ENCODE results near the gene TSGA10IP.

The TSGA10IP gene

GRCh38 chr11:65945430-65945911, at the start of gene TSGA10IP:
TSGA10IP (plus strand) TSS chr11:65945480; CDS start chr11:65945676, 196 bp downstream.
- no peak for DNase-seq

- no peak for DNase-seq
Observed at GRCh38 chr11:65895482-65895981, 49.7 kb upstream of the TSGA10IP start.

GRCh38 chr11:65896034-65896999, 49.0 kb upstream of the TSGA10IP start:
- DNase-seq: no peak

GRCh38 chr11:65897020-65897471, 48.2 kb upstream of the TSGA10IP start:
- DNase-seq: no peak

- no peak for DNase-seq
Observed at GRCh38 chr11:65898656-65899355, 46.5 kb upstream of the TSGA10IP start.

GRCh38 chr11:65899356-65900124, 45.7 kb upstream of the TSGA10IP start:
- no peak for DNase-seq

GRCh38 chr11:65900125-65900898, 45.0 kb upstream of the TSGA10IP start, which contains the start of gene FOSL1:
FOSL1 (minus strand) TSS chr11:65900388; CDS start chr11:65900339, 49 bp downstream.
- peak; percentile 69 for DNase-seq

GRCh38 chr11:65900899-65901180, 44.4 kb upstream of the TSGA10IP start:
- no peak for DNase-seq

- no peak for DNase-seq
Observed at GRCh38 chr11:65903068-65903481, 42.2 kb upstream of the TSGA10IP start.

- no peak for DNase-seq
Observed at GRCh38 chr11:65903715-65904114, 41.6 kb upstream of the TSGA10IP start.

GRCh38 chr11:65906602-65907001, 38.7 kb upstream of the TSGA10IP start:
- DNase-seq: no peak

GRCh38 chr11:65907878-65908277, 37.4 kb upstream of the TSGA10IP start:
- DNase-seq: peak; percentile 73

GRCh38 chr11:65911682-65912568, 33.4 kb upstream of the TSGA10IP start:
- peak; percentile 32 for DNase-seq

- no peak for DNase-seq
Observed at GRCh38 chr11:65912845-65913244, 32.4 kb upstream of the TSGA10IP start.

- DNase-seq: peak; percentile 69
Observed at GRCh38 chr11:65915101-65915820, 30.0 kb upstream of the TSGA10IP start.

GRCh38 chr11:65915821-65916251, 29.4 kb upstream of the TSGA10IP start:
- no peak for DNase-seq

GRCh38 chr11:65916391-65916790, 28.9 kb upstream of the TSGA10IP start:
- no peak for DNase-seq

- DNase-seq: no peak
Observed at GRCh38 chr11:65917077-65917433, 28.2 kb upstream of the TSGA10IP start.

GRCh38 chr11:65917434-65918210, 27.7 kb upstream of the TSGA10IP start:
- DNase-seq: no peak
